ENCODE data around the gene PSMD7.

PSMD7 gene

GRCh38 chr16:74322301-74322710 lies 25.7 kb downstream of the PSMD7 start:
- TF ChIP-seq YY1 (IDR thresholded peaks at IDR 0.05; ENCODE audit: low read depth) (no peak), EGR1 (IDR thresholded peaks at IDR 0.05) (no peak), RAD21 (IDR thresholded peaks at IDR 0.05; ENCODE audit: low read depth) (no peak)
- TF ChIP-seq, protein P1, sequence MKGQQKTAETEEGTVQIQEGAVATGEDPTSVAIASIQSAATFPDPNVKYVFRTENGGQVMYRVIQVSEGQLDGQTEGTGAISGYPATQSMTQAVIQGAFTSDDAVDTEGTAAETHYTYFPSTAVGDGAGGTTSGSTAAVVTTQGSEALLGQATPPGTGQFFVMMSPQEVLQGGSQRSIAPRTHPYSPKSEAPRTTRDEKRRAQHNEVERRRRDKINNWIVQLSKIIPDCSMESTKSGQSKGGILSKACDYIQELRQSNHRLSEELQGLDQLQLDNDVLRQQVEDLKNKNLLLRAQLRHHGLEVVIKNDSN (IDR thresholded peaks at IDR 0.05) = no peak

GRCh38 chr16:74325641-74326040 lies 29.0 kb downstream of the PSMD7 start:
- no peak for TF ChIP-seq FOXM1 (IDR thresholded peaks at IDR 0.05; ENCODE audit: borderline replicate concordance, low read depth)
- TF ChIP-seq ZBTB7A (IDR thresholded peaks at IDR 0.05; ENCODE audit: low read depth) = no peak
- no peak for TF ChIP-seq MAX (IDR thresholded peaks at IDR 0.05)
- TF ChIP-seq CREB1 (IDR thresholded peaks at IDR 0.05; ENCODE audit: low read depth) = no peak
- no peak for TF ChIP-seq TEAD4 (IDR thresholded peaks at IDR 0.05)
- no peak for TF ChIP-seq NFIC (IDR thresholded peaks at IDR 0.05)
- TF ChIP-seq TCF12 (IDR thresholded peaks at IDR 0.05; ENCODE audit: low read depth) = no peak
- TF ChIP-seq REST (IDR thresholded peaks at IDR 0.05; ENCODE audit: low read depth) = no peak

All from Ishikawa (cell line).